Hypothalamus (tissue), 51 donors: ENCODE measurements around the gene CENPP.

Experiments
- DNase-seq, 51 donors: peaks; one replicate each; lab custom pipeline; 2025; lab: John Stamatoyannopoulos, UW

The CENPP gene

DNA sequence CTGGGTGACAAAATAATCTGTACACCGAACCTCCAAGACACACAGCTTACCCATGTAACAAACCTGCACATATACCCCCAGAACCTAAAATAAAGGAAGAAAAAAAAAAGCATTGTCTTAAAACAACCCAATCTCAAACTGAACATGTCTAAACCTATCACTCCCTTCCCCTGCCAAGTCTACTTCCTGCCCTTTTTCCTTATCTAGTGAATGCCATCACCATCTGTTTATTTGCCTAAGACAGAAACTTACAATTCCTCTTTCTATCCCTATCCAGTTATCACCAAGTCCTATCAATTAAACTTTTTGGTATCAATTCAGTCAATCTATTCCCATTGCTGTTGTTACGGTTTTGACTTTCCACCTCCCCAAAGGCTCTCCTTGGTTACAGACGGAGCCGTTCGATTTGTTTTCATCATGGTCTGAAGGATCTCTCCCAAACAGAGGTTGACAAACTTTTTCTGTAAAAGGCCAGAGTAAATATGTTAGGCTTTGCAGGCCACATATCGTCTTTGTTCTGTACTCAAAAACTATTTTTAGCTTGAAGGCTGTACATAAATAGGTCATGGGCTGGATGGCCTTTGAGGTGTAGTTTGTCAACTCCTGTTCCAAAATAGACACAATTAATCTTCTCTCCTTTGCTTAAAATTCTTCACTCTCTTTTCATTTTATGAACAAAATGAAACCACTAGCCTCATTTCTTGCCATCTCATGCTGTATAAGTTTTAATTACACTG, 12.7 kb upstream of the CENPP start:
- DNase-seq = no peak

DNA sequence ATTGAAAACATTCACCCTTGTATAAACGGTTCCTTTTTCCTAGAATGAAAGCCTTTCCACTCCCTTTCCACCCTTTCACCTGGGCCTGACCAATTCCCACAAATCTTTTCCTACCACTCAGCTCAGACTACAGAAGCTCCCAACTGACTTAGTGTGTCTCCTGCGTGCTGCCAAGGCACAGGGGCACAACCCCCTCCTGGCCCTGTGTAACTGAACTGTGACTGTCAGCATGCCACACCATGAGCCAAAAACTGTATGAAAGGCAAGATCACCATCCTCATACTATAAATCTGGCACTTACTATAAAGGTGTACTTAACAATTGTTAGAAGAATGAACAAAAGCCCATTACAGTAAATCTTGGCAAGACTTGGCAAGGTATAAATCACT, 12.1 kb upstream of the CENPP start:
- DNase-seq = no peak

DNA sequence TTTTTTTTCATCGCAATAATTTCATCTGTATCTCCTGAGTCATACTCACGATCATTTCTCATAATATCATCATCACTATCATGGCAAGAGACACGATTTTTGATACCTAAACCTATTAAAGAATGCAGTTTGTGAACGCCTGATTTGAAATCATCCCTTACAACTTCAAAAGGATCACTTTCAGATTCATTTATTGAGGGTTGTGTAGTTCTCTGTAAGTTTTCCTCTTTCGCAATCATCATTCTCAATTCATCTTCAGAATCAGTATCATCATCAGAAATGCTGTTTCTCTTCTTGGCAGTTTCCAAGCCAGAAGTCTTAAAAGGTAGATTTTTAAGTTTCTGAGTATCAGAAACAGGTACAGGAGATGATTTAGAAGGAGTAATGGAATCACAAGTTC, 10.3 kb upstream of the CENPP start:
- DNase-seq = no peak

DNA sequence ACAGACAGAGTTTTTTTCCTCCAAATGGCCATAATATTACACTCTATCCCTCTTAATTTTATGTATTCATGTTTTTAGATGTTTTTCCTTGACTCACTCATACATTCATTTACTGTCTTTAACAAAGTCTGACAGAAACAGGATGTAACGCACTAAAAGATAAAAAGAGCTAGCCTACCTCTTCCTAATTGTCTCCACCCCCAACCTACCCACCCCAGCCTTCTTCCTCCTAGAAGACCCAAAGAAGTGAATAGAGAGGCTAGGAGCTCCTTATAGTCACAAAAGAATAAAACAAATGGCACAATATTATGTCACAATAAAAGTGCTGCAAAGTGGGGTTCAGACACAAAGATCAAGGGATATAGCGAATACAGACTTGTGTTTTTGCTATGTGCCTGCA, 1.3 kb upstream of the CENPP start:
- DNase-seq = no peak

- peak in 1 of 51 donors; percentile 66 for DNase-seq
These were observed 874 bp upstream of the CENPP start for GRCh38 chr9:92324889-92325268.

DNA sequence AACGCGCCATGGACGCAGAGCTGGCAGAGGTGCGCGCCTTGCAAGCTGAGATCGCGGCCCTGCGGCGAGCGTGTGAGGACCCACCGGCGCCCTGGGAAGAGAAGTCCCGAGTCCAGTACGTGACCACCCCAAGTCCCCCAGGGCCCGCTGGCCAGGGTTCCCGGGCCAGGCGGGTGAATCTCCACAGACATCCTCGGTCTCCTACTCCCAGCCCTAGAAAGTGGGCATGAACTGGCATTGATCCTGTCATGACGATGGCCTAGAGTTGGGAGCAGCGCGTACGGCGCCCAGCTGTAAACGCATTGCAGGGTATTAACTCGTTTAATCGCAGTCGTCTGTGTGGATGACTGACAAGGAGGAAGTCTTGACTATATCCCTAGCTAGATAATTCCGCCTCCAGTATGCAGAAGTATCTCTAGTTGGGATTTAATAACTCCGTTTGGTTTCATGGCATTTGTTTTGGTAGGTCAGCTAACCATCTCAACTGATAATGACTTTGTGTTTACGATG, 293 bp downstream of the CENPP start:
- DNase-seq = peak in 2 of 51 donors; percentile 29 to 62

GRCh38 chr9:92327283-92327850, 1.6 kb downstream of the CENPP start:
- DNase-seq = no peak

GRCh38 chr9:92328225-92328624, 2.5 kb downstream of the CENPP start:
- DNase-seq = no peak

- no peak for DNase-seq
These were observed 7.0 kb downstream of the CENPP start for GRCh38 chr9:92332577-92333281.

DNA sequence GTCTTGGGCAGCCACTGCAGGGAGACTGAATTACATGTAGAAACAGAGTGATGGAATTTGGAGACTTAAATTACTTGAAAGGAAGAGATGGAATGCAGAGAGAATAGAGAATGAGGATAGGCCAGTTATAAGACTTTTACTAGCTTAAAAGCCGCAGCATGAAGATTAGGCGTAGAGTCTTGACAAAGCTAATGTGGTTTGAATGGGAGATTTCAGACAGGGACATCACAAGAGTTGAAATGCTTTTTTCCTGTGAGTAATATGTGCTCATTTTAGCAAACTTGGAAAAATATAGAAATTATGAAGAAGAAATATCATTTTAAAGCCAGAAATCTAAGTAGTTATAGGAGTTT, 7.5 kb downstream of the CENPP start:
- DNase-seq = no peak

DNA sequence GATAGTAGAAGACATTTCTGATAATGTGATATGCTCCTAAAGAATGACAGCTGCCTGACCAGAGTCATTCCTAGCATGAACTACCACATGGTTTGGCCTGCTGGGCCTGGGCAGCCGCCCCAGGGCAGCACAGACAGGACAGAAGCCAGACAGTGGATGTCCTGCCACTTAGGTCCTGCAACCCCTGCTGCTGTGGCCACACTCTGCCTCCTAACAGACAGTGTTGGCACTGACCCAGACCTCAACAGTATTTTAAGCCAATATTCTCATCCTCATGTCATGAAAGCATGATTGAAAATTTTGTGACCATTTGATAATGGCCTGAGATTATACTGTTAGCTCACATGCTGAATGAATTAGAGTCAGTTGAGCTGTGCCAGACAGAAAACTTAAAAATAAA, 15.8 kb downstream of the CENPP start:
- no peak for DNase-seq

DNA sequence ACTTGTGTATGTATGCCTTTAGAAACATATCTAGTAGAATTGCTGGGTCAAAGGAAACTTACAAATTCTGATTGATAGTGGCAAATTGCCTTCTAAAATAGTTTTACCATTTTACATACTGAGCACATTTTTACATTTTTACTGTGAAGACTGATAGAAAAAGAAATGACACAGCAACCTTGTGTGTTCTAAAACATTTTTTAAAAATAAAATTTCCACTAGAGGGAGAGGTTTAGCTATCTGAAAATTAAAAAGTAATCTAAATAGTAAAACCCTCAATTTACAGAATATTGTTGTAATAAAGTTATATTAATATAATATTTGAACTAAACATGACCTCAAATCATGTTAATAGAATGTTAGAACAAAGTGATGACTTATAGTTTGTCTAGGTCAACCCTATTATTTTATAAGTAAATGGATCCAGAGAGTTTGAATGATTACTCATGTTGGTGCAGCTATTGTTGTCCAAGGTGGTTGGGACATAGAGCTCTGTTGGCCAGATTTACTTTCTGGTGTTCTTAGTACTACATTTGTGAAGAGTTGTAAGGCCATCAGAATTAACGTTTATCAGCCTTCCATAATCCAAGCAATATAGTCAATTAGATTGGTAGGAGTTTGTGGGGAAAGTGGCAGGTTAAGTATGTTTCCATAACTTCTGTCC, 17.2 kb downstream of the CENPP start:
- no peak for DNase-seq

DNA sequence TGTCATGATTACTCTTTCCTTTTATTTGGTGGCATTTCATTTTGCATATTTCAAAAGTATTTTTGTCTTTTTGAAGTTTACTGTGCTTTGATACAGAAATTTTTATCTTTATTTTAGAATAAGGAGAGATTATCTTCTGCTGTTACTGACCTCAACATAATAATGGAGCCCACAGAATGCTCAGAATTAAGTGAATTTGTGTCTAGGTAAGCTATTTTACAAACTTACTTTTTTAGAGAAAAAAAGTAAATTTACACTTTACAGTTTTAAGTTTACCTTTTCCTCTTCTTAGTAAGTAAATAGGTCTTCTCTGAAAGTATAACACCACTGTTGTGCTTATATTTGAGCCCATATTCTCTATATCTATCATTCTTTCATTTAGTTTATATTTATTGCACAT, 19.8 kb downstream of the CENPP start:
- no peak for DNase-seq

DNA sequence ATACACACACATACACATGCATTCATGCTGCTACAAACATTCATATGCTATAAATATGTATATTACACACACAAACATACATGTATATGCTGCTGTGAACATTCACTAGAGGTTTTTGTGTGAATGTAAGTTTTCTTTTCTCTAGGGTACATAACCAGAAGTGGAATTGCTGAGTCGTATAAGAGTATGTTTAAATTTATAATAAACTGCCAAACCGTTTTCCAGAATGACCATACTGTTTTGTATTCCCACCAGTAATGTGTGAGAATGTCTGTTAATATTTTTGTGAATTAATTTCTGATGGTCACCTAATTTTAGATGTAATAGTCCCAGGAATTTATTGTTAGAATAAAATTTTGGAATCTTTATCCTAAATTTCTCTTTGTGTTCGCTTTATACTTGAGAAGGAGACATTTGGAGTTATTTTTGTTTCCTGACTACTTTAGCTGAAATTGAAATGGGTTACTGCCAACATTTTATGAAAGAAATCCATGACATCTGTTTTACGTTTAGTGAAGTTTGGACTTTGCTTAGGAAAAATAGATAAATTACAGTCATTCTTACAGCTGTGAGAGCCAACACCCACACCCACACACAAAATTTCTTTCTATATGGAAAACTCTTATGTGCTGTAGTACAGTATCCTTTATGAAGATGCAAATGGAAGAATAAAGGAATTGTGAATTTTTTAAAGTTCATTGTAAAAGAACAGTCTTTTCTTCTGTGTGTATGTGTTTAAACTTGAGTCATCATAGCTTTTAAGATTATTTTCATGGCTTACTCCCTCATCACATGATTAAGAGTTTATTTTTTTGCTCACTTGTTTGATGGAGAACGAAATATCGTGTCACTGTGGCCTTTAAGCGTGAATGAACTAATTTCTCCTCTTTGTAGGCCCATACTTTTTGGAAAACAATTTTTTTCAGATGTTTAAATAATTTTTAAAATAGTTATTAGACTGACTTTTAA, 24.3 kb downstream of the CENPP start:
- no peak for DNase-seq

GRCh38 chr9:92350740-92351133, 25.0 kb downstream of the CENPP start:
- DNase-seq = no peak

DNA sequence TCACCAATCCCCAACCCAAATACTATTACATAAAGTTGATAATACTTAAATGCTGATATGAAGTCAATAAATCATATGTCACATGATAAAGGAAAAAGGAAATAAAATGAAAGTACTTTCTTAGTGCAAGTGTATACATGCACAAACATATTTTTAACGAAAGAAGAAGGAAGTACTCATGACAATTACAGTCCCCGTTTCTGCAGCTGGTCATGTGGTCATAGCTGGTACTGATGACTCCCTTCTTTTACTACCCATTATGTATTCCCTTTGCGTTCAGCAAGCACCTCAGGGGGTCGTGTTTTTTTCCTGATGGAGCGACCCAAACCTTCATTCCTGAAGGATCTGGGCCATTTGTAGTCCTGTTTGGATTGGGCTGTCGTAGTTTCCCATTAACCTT, 27.3 kb downstream of the CENPP start:
- DNase-seq = no peak

GRCh38 chr9:92359394-92359995, 33.7 kb downstream of the CENPP start:
- no peak for DNase-seq

- no peak for DNase-seq
These were observed 34.3 kb downstream of the CENPP start for GRCh38 chr9:92360083-92360482.

DNA sequence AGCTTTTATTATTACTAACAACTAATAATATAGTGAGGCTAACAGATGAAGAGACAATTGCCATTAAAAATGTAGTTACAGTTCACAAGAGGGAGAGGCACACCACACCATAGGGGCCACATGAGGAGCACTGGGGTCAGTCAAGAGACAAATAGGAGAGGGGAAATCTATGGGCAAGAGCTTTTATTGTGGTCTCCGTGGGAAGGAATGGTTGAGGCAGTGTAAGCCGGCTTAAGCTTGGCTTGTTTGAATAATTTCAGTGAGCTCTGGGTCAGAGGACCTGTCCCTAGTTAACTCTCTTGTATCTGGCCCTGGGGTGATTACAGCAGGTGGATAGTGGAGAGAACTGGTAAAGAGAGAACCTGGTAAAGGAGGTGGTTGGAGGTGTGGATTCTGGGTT, 43.3 kb downstream of the CENPP start:
- no peak for DNase-seq

- DNase-seq = no peak
These were observed 47.4 kb downstream of the CENPP start for GRCh38 chr9:92373167-92373566.
